SK-N-SH treated with all-trans-retinoic acid at 6 μM for 48 hours (cell line): Measurements from ENCODE around the gene UNC50.

Source experiments
- ATAC-seq: fragments of 200-7000 bp; cut with Tn5 transposase; 3 replicates; pipeline ENCODE4 v1.9.1; 2020; ENCODE audit warnings: mild to moderate bottlenecking, moderate library complexity
- ARNTL ChIP-seq: fragments of 450-650 bp; formaldehyde crosslinking; IDR thresholded peaks from 2 replicates; pipeline ENCODE4 v1.5.0; 2020; ENCODE audit warnings: low read depth, mild to moderate bottlenecking, moderate library complexity, borderline replicate concordance
- BACH2 ChIP-seq: fragments of 250-450 bp; sonication (Bioruptor Pico); IDR thresholded peaks from 2 replicates; pipeline ENCODE4 v1.9.0; 2021; ENCODE audit warnings: mild to moderate bottlenecking, borderline replicate concordance
- CSDC2 ChIP-seq: fragments of 250-450 bp; sonication (Bioruptor Pico); IDR thresholded peaks from 2 replicates; pipeline ENCODE4 v1.5.0; 2020; ENCODE audit warnings: mild to moderate bottlenecking, moderate library complexity
- ESRRG ChIP-seq: fragments of 250-450 bp; sonication (Bioruptor Pico); IDR thresholded peaks from 2 replicates; pipeline ENCODE4 v1.6.1; 2021; ENCODE audit warnings: mild to moderate bottlenecking
- GLIS3 ChIP-seq: fragments of 250-450 bp; sonication (Bioruptor Pico); IDR thresholded peaks from 2 replicates; pipeline ENCODE4 v1.5.0; 2020; ENCODE audit warnings: mild to moderate bottlenecking, moderate library complexity
- ISL1 ChIP-seq: fragments of 250-450 bp; sonication (Bioruptor Pico); IDR thresholded peaks from 2 replicates; pipeline ENCODE4 v2.1.2; 2022; ENCODE audit warnings: mild to moderate bottlenecking, moderate library complexity
- PPARA ChIP-seq: fragments of 250-450 bp; sonication (Bioruptor Pico); IDR thresholded peaks from 2 replicates; pipeline ENCODE4 v1.5.0; 2020; ENCODE audit warnings: mild to moderate bottlenecking, borderline replicate concordance
- RARB ChIP-seq: fragments of 250-450 bp; sonication (Bioruptor Pico); IDR thresholded peaks from 2 replicates; pipeline ENCODE4 v1.8.0; 2021; ENCODE audit warnings: mild to moderate bottlenecking, moderate library complexity
- SNAI2 ChIP-seq: fragments of 250-450 bp; sonication (Bioruptor Pico); IDR thresholded peaks from 2 replicates; pipeline ENCODE4 v1.5.0; 2020; ENCODE audit warnings: mild to moderate bottlenecking, moderate library complexity
- TCF4 ChIP-seq: fragments of 250-450 bp; sonication (Bioruptor Pico); IDR thresholded peaks from 2 replicates; pipeline ENCODE4 v1.8.0; 2021; ENCODE audit warnings: mild to moderate bottlenecking, moderate library complexity, borderline replicate concordance
- TOX ChIP-seq: fragments of 250-450 bp; sonication (Bioruptor Pico); IDR thresholded peaks from 2 replicates; pipeline ENCODE4 v1.8.0; 2021; ENCODE audit warnings: mild to moderate bottlenecking, moderate library complexity, borderline replicate concordance
- ZC3H10 ChIP-seq: fragments of 250-450 bp; sonication (Bioruptor Pico); IDR thresholded peaks from 2 replicates; pipeline ENCODE4 v1.5.1; 2021; ENCODE audit warnings: mild to moderate bottlenecking, moderate library complexity
- ZFP3 ChIP-seq: fragments of 250-450 bp; sonication (Bioruptor Pico); IDR thresholded peaks from 2 replicates; pipeline ENCODE4 v1.5.0; 2020; ENCODE audit warnings: mild to moderate bottlenecking, moderate library complexity
- ZFP30 ChIP-seq: fragments of 450-650 bp; formaldehyde crosslinking; IDR thresholded peaks from 2 replicates; pipeline ENCODE4 v1.5.0; 2022; ENCODE audit warnings: mild to moderate bottlenecking, moderate library complexity
- ZNF565 ChIP-seq: fragments of 450-650 bp; formaldehyde crosslinking; conservative IDR thresholded peaks from 2 replicates; pipeline ENCODE4 v1.5.0; 2020; ENCODE audit warnings: low read depth, mild to moderate bottlenecking, moderate library complexity
- ZNF70 ChIP-seq: fragments of 450-650 bp; formaldehyde crosslinking; IDR thresholded peaks from 2 replicates; pipeline ENCODE4 v1.5.0; 2020; ENCODE audit warnings: mild to moderate bottlenecking, moderate library complexity
- TF ChIP-seq, protein P1 (sequence below): fragments of 250-450 bp; sonication (Bioruptor Pico); IDR thresholded peaks from 2 replicates; pipeline ENCODE4 v1.8.0; 2020; ENCODE audit warnings: mild to moderate bottlenecking, moderate library complexity, borderline replicate concordance
- TF ChIP-seq, protein P2 (sequence below): fragments of 250-450 bp; sonication (Bioruptor Pico); IDR thresholded peaks from 2 replicates; pipeline ENCODE4 v1.5.0; 2020; ENCODE audit warnings: mild to moderate bottlenecking, moderate library complexity
- TF ChIP-seq, protein P3 (sequence below): fragments of 250-450 bp; sonication (Bioruptor Pico); IDR thresholded peaks from 2 replicates; pipeline ENCODE4 v1.8.0; 2021; ENCODE audit warnings: low read depth, mild to moderate bottlenecking, moderate library complexity, borderline replicate concordance
- TF ChIP-seq, protein P4 (sequence below): fragments of 250-450 bp; sonication (Bioruptor Pico); IDR thresholded peaks from 2 replicates; pipeline ENCODE4 v1.5.1; 2021; ENCODE audit warnings: mild to moderate bottlenecking, moderate library complexity

UNC50 gene

DNA sequence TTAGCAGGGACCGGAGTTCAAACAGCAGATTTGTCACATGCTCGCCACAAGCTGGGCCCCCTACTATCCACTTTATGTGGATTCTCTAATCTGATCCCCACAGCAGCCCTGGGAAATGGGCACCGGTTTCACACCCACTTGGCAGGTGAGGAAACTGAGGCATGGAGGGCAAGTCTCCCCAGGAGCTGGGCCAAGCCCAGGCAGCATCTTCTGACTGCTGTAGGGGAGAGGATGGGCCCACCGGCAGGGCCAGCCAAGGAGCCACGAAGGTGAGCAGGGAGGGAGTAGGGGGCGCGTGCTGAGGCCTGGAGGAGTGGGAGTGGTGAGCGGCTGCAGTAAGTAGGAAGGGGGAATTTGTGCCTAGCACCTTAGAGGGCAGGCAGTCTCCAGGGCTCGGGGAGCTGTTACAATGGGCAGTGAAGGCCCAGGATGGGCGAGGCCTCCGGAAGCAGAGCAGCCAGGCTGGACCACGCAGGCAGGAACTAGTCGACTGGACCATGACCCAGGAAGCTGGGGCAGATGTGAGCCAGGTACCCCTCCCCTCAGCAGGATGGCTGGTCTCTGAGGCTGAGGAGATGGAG lies 37.2 kb upstream of the UNC50 start:
- TF ChIP-seq GLIS3 (CRISPR knock-in tag) (no peak), RARB (no peak), ZFP30 (CRISPR knock-in tag) (no peak), ZNF70 (CRISPR knock-in tag) (no peak), PPARA (CRISPR knock-in tag) (no peak), ZC3H10 (no peak)
- TF ChIP-seq, all 23 proteins: peak for 0
- no peak for ATAC-seq

DNA sequence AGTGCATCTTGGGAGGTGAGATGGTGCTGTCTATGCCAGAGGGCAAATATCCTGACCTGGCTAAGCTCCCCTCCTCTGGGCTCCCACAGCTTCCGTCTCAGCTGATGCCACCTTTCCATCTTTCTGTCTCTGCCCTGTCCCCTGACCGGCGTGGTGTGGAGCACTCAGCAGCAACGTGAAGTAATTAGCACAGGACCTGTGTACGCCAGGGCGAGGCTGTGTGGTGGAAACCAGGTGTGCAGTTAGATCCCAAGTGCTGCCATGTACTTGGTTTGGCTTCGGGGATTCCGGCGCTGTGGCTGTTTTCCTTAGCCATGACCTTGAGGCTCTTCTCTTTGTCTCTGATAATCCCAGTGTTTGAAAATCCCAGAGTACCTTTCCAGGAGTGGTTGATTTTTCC lies 36.6 kb upstream of the UNC50 start:
- TF ChIP-seq TCF4 (CRISPR knock-in tag), result no peak
- no peak for TF ChIP-seq ARNTL (CRISPR knock-in tag)
- no peak for TF ChIP-seq ZC3H10
- TF ChIP-seq TOX (CRISPR knock-in tag), result no peak
- TF ChIP-seq PPARA (CRISPR knock-in tag), result no peak
- TF ChIP-seq ESRRG (CRISPR knock-in tag), result no peak
- no peak for TF ChIP-seq SNAI2 (CRISPR knock-in tag)
- ATAC-seq, result no peak

DNA sequence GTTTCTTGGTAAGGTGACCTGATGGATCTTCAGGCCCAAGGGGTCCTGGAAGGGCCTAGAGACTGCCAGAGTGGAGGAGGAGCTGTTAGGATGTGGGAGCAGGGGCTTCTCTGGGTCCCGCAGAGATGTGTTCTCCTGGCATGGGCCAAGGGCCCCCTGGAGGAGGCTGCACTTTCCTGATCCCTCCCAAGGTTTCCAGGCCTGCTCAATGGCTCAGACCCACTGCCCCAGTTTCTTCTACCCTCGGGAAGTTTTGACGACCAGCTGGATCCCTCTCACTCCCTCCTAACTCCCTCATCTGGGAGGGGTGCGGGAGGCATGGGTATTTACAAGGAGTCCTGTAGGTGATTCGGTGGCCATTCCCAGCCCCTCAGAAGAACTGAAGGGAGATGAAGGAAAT lies 36.2 kb upstream of the UNC50 start:
- TF ChIP-seq ARNTL (CRISPR knock-in tag), result no peak
- no peak for TF ChIP-seq GLIS3 (CRISPR knock-in tag)
- TF ChIP-seq RARB, result no peak
- no peak for ATAC-seq

DNA sequence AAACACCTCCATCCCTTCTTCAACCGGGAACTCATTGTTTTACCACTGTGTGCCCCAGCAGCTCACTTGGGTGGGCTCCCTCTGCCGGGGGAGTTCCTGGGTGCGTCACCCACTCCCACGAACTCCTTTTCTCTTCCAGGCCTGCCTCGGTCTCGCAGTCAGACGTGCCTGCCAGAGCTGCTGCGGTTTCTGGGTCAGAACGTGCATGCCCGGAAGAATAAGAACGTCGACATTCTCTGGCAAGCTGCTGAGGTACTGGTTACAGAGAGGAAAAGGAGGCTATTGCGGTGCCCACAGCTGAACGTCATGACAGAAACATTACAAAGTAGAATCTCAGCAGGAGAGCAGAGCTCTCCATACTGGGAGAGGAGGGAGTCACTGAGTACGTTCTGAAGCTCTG lies 35.7 kb upstream of the UNC50 start:
- no peak for ATAC-seq
- TF ChIP-seq, protein P1, sequence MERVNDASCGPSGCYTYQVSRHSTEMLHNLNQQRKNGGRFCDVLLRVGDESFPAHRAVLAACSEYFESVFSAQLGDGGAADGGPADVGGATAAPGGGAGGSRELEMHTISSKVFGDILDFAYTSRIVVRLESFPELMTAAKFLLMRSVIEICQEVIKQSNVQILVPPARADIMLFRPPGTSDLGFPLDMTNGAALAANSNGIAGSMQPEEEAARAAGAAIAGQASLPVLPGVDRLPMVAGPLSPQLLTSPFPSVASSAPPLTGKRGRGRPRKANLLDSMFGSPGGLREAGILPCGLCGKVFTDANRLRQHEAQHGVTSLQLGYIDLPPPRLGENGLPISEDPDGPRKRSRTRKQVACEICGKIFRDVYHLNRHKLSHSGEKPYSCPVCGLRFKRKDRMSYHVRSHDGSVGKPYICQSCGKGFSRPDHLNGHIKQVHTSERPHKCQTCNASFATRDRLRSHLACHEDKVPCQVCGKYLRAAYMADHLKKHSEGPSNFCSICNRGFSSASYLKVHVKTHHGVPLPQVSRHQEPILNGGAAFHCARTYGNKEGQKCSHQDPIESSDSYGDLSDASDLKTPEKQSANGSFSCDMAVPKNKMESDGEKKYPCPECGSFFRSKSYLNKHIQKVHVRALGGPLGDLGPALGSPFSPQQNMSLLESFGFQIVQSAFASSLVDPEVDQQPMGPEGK (CRISPR knock-in tag), result no peak
- TF ChIP-seq SNAI2 (CRISPR knock-in tag), result no peak
- TF ChIP-seq TOX (CRISPR knock-in tag), result no peak
- no peak for TF ChIP-seq BACH2 (CRISPR knock-in tag)
- TF ChIP-seq GLIS3 (CRISPR knock-in tag), result no peak
- TF ChIP-seq TCF4 (CRISPR knock-in tag), result no peak
- no peak for TF ChIP-seq ZNF565 (CRISPR knock-in tag)
- no peak for TF ChIP-seq ZC3H10
- no peak for TF ChIP-seq ZFP3 (CRISPR knock-in tag)
- TF ChIP-seq ZNF70 (CRISPR knock-in tag), result no peak
- TF ChIP-seq ESRRG (CRISPR knock-in tag), result no peak
- no peak for TF ChIP-seq ARNTL (CRISPR knock-in tag)
- TF ChIP-seq ISL1 (CRISPR knock-in tag), result no peak
- no peak for TF ChIP-seq CSDC2 (CRISPR knock-in tag)
- TF ChIP-seq, protein P2, sequence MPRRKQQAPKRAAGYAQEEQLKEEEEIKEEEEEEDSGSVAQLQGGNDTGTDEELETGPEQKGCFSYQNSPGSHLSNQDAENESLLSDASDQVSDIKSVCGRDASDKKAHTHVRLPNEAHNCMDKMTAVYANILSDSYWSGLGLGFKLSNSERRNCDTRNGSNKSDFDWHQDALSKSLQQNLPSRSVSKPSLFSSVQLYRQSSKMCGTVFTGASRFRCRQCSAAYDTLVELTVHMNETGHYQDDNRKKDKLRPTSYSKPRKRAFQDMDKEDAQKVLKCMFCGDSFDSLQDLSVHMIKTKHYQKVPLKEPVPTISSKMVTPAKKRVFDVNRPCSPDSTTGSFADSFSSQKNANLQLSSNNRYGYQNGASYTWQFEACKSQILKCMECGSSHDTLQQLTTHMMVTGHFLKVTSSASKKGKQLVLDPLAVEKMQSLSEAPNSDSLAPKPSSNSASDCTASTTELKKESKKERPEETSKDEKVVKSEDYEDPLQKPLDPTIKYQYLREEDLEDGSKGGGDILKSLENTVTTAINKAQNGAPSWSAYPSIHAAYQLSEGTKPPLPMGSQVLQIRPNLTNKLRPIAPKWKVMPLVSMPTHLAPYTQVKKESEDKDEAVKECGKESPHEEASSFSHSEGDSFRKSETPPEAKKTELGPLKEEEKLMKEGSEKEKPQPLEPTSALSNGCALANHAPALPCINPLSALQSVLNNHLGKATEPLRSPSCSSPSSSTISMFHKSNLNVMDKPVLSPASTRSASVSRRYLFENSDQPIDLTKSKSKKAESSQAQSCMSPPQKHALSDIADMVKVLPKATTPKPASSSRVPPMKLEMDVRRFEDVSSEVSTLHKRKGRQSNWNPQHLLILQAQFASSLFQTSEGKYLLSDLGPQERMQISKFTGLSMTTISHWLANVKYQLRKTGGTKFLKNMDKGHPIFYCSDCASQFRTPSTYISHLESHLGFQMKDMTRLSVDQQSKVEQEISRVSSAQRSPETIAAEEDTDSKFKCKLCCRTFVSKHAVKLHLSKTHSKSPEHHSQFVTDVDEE (CRISPR knock-in tag), result no peak
- TF ChIP-seq, protein P3, sequence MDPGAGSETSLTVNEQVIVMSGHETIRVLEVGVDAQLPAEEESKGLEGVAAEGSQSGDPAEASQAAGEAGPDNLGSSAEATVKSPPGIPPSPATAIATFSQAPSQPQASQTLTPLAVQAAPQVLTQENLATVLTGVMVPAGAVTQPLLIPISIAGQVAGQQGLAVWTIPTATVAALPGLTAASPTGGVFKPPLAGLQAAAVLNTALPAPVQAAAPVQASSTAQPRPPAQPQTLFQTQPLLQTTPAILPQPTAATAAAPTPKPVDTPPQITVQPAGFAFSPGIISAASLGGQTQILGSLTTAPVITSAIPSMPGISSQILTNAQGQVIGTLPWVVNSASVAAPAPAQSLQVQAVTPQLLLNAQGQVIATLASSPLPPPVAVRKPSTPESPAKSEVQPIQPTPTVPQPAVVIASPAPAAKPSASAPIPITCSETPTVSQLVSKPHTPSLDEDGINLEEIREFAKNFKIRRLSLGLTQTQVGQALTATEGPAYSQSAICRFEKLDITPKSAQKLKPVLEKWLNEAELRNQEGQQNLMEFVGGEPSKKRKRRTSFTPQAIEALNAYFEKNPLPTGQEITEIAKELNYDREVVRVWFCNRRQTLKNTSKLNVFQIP (CRISPR knock-in tag), result no peak
- TF ChIP-seq, protein P4, sequence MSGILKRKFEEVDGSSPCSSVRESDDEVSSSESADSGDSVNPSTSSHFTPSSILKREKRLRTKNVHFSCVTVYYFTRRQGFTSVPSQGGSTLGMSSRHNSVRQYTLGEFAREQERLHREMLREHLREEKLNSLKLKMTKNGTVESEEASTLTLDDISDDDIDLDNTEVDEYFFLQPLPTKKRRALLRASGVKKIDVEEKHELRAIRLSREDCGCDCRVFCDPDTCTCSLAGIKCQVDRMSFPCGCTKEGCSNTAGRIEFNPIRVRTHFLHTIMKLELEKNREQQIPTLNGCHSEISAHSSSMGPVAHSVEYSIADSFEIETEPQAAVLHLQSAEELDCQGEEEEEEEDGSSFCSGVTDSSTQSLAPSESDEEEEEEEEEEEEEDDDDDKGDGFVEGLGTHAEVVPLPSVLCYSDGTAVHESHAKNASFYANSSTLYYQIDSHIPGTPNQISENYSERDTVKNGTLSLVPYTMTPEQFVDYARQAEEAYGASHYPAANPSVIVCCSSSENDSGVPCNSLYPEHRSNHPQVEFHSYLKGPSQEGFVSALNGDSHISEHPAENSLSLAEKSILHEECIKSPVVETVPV (CRISPR knock-in tag), result no peak
- no peak for TF ChIP-seq RARB
- TF ChIP-seq, all 23 proteins: peak for 0
